GM19328 (cell line): Measurements from ENCODE around the gene SLC33A1.
"Not testable (repeated sequence)": the region's sequence is repeated elsewhere in the genome, so short reads cannot be mapped to it uniquely, and the experiment has no call there.

ENCODE experiments used
- ATAC-seq: cut with Tn5 transposase; IDR thresholded peaks from one replicate; pipeline ENCODE4 v1.9.1; 2021; ENCODE audit warnings: mild to moderate bottlenecking, moderate library complexity; ENCODE audit not compliant: unreplicated experiment

The SLC33A1 gene

DNA sequence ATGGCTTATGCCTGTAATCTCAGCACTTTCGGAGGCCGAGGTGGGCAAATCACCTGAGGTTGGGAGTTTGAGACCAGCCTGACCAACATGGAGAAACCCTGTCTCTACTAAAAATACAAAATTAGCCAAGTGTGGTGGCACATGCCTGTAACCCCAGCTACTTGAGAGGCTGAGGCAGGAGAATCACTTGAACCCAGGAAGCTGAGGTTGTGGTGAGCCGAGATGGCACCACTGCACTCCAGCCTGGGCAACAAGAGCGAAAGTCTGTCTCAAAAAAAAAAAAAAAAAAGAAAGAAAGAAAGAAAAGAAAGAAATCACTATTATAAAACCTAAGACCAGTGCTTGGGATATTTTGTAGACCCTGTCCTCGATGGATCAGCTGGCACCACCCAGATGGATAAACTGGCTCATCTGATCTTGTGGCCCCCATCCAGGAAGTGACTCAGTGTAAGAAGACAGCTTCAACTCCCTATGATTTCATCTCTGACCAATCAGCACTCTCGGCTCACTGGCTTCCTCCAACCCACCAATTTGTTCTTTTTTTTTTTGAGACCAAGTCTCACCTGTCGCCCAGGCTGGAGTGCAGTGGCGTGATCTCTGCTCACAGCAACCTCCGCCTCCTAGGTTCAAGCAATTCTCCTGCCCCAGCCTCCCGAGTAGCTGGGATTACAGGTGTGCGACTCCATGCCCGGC, 8.2 kb upstream of the SLC33A1 start:
- ATAC-seq = not testable (repeated sequence)

DNA sequence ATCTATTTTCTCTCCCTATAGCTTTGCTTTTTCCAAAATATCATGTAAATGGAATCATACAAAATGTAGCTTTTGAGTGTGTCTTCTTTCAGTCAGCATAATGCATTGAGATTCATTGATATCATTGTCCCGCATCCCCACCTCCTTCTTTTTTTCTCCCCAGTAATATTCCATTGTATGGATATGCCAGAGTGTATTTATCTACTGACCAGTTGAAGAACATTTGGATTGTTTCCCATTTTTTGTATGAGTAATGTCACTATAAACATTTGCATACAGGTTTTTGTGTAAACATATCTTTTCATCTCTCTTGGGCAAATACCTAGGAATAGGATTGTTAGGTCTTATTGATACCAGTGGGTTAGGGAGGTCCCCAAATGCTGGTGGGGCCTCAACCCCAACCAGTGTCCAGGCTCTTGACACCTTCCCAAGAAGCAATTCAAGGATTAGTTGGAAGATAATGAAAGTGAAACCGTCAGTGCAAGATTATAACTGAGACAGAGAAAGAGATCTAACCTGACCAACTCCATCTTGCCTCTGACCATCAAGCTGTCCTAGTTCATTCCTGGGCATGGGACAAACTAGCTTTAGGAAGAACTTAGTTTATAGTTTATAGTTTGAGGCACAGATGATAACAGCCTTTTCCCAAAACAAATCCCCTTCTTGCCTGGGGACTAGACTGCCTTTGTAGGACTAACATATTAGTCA, 7.4 kb upstream of the SLC33A1 start:
- ATAC-seq = no peak

DNA sequence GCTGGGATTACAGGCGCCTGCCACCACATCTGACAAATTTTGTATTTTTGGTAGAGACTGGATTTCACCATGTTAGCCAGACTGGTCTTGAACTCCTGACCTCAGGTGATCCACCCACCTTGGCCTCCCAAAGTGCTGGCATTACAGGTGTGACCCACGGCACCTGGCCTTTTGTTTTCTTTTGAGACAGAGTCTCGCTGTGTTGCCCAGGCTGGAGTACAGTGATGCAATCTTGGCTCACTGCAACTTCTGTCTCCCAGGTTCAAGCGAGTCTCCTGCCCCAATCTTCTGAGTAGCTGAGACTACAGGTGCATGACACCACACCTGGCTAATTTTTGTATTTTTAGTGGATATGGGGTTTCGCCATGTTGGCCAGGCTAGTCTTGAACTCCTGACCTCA, 6.2 kb upstream of the SLC33A1 start:
- not testable (repeated sequence) for ATAC-seq

DNA sequence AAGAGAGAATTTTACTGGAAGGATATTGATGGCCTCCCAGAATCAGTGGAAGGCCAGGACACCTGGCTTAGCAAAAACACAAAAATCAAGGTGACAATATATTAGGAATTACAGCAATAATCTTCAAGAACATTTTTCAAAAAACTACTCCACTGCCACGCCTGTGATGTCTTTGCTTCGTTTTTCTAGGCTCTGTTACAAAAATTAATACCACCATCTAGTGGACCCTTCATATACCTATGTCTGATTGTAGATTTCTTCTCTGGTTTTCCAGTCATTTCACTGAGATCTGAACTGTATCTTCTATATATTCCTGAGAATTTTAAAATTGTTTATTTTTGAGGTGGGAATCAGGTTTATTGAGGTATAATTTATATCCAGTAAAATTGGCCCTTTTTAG, 5.6 kb upstream of the SLC33A1 start:
- ATAC-seq = no peak

DNA sequence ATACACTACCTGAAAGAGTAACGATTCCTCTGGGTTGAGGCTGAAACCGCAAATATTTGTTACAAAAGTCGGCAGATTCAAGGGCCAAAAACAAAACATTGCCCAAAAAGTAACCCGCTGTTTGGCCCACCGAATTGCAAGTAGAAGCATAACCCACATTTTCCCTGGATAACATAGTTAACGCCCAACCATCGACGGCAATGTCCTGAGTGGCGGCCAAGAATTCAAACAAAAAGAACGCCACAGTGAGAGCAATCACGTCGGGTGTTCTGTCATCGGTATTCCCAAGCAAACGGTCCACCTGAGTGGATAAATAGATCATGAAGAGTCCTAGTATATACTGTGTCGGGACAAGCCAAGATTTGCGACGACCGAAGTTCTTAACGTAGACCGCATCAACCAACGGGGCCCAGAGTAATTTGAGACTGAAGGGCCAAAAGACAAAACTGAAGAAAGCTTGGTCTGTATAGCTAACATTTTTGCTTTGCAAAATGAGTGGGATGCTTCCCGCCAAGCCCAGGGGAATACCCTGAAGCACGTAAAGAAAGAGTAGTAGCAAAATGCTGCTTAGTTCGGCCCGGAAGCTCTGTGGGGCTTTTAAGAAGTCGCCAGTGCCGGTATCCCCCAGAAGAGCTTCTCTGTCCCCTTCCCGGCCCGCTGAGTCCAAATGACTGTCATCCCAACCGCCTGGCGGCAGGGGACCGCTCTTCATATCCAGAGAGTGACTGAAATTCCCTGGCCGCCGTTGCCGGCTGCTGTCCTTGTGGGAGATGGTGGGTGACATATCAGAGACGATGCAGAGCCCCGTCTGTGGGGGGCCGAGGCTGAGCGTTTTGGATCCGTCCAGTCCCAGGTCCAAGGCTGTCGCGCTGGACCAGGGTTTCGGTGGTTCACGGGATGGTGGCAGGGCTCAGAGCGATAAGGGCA, 750 bp downstream of the SLC33A1 start:
- ATAC-seq = peak; percentile 2

DNA sequence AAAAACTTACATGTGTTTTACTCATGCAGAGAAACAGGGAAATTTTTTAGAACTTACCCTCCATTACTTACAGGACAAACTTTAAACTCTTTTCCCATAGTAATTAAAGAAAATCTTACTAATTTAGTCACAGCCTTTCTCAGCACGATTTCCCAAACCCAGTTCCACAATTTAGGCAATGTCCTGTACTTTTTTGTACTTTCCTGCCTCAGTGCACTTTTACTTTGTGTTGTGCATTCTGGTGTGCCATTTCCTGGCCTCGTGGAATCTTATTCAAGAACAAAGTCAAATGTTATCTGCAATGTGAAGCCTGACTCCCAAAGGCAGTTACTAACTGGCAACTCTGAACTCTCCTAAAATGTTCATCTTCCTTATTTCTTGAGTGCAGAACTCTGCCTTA, 1.9 kb downstream of the SLC33A1 start:
- no peak for ATAC-seq

DNA sequence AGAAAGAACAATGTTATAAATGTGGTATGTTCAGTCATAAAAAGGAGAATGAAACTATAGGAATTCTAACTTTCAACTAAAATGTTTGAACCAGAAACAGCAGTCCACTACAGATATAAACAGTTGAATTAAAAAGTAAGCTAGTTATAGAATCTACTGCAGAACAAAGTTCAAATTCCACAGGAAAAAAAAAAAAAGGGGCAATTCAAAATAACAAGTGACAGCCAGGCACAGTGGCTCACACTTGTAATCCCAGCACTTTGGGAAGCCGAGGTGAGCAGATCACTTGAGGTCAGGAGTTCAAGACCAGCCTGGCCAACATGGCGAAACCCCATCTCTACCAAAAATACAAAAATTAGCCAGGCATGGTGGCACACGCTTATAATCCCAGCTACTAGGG, 4.8 kb downstream of the SLC33A1 start:
- not testable (repeated sequence) for ATAC-seq

DNA sequence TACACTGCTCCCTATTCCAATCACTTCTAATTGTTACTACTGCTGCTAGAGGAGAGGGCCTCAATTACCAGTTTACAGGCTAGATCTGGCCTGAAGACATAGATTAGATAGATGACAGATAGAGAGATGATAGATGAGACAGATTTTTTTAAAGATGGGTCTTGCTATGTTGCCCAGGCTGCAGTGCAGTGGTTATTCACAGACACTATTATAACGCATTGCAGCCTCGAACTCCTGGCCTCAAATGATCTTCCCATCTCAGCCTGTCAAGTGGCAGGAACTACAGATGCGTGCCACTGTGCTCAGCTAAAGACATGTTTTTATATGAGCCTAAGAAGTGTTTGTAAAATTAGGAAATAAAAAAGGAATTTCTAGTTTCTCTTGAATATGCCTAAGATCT, 6.2 kb downstream of the SLC33A1 start:
- no peak for ATAC-seq

DNA sequence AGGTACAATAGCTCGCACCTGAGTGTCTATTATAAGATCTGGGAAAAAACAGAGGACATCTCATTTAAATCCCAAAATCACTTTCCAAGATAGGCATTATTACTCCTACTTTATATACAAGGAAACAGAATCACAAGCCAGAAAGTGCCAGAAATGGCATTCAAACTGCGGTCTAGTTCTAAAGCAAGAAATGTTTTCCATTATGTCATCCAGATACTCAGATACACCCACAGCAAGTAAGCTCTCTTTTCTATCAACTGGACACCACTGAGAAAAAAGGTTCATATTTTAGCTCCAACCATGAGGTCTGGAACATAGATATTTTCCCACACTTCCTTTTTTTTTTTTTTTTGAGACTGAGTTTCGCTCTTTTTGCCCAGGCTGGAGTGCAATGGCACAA, 8.1 kb downstream of the SLC33A1 start:
- no peak for ATAC-seq

DNA sequence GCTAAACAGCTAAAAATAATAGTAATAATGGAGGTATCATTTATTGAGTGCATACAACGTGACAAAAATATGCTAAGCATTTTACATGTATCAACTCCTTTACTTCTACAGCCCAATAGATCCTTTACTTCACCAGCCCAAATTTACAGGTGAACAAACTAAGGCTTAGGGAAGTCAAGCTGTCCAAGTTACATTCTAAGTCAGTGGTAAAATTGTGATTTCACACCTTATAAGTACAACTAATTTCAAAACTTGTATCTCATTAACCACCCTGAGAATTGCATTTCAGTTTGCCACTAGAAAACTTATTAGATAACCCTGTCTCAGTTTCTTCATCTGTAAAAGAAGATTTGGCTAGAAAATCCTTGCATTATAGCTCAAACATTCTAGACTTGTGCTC, 10.7 kb downstream of the SLC33A1 start:
- no peak for ATAC-seq

DNA sequence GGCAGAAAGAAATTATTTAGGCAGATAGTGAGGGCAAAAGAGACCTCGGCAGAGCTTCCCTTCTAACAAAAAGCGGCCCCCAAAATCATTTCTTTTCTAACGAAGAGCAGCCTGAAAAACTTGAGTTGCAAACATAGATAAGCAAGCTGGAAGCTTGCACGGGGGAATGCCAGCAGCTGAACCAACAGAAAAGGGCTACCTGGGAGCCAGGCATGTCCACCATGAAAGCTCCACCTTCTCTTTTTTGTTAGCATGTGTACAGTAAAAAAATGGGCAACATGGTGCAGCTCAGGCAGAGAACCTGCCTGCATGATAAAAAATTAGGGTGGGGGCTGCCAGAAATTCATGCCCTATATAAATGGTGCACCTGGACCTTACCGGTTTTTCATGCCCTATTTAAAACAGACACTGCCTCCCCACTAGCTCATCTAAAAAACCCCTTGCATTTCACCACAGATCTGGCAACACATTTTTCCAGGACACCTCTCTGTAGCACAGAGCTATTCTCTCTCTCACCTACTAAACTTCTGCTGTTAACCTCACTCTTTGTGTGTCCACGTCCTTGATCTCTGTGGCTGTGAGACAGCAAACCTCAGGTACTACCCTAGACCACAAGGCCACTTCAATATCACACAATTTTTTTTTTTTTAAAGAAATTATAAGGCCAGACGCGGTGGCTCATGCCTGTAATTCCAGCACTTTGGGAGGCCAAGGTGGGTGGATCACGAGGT, 18.7 kb downstream of the SLC33A1 start:
- no peak for ATAC-seq

DNA sequence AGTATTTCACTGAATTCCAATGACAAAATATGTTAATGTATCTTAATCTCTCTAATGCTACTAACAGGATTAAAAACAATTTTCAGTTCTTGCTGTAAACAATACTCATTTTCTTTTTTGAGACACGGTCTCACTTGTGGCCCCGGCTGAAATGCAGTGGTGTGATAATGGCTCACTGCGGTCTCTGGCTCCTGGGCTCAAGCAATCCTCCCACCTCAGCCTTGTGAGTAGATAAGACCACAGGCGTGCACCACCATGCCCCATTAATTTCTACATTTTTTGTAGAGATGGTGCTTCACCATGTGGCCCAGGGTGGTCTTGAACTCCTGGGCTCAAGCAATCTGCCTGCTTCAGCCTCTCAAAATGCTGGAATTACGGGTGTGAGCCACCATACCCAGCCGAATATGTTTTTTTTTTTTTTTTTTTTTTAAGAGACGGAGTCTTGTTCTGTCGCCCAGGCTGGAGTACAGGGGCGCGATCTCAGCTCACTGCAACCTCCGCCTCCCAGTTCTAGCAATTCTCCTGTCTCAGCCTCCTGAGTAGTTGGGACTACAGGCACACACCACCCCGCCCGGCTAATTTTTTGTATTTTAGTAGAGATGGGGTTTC, 25.6 kb downstream of the SLC33A1 start:
- ATAC-seq = not testable (repeated sequence)

DNA sequence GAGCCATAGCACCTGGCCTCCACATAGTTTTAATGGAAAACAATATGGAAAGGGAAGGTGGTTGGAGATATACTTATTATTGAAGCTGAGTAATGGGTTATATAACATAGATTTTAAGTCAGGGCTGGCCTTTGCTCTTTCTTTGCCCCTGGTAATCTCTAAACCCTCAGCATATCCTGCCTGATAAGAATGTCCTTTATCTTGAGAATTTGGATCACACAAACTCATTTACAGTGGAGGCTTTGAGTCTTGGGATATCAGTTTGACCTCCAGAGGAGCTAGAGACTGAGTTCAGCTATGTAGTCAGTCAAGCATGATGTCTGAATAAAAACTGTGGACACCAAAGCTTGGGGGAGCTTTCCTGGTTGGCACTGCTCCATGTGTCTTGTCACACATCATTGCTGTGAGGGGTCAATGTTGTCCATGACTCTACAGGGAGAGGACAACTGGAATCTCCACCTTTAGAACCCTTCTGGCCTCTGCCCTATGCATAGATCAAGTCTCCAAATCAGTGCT, 39.1 kb downstream of the SLC33A1 start:
- no peak for ATAC-seq

DNA sequence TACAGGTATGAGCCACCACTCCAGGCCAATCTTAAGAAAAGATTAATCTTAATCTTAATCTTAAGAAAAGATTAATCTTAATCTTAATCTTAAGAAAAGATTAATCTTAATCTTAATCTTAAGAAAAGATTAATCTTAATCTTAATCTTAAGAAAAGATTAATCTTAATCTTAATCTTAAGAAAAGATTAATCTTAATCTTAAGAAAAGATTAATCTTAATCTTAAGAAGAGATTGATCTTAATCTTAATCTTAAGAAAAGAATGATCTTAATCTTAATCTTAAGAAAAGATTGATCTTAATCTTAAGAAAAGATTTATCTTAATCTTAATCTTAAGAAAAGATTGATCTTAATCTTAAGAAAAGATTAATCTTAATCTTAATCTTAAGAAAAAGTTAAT, 41.0 kb downstream of the SLC33A1 start:
- not testable (repeated sequence) for ATAC-seq

DNA sequence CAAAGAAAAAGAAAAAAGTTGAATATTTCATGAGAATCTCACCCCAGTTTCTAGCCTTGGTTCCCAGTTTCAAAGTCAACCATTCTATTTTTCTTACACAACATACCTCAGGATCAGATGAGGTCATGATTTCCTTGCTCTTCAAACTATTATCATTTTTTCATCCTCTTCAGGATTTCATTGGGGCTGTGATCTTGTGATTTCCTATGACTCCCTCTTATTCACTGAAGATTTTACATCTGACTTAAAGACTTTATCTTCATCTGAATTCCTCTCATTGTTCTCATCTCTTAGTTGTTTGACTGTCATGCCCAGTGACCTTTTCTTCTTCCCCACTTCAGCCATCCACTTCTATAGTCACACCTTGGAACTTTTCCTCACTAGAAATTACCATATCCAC, 45.0 kb downstream of the SLC33A1 start:
- no peak for ATAC-seq

DNA sequence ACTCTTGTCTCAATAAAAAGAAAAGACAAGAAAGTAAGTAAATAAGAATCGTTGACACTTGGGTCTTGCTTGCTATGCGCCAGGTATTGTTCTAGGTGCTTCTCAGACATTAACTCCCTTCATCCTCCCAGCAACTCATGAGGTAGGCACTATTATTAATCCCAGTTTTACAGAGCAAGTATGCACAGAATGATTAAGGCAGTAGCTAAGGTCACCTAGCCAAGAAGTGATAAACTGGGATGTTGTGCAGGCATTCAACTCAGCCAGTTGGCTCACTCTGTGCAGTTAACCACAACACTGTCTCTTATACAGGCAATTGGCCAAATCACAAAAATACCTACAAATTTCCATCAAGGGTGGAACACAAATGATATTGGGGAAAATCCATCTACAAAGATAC, 46.4 kb downstream of the SLC33A1 start:
- ATAC-seq = no peak

DNA sequence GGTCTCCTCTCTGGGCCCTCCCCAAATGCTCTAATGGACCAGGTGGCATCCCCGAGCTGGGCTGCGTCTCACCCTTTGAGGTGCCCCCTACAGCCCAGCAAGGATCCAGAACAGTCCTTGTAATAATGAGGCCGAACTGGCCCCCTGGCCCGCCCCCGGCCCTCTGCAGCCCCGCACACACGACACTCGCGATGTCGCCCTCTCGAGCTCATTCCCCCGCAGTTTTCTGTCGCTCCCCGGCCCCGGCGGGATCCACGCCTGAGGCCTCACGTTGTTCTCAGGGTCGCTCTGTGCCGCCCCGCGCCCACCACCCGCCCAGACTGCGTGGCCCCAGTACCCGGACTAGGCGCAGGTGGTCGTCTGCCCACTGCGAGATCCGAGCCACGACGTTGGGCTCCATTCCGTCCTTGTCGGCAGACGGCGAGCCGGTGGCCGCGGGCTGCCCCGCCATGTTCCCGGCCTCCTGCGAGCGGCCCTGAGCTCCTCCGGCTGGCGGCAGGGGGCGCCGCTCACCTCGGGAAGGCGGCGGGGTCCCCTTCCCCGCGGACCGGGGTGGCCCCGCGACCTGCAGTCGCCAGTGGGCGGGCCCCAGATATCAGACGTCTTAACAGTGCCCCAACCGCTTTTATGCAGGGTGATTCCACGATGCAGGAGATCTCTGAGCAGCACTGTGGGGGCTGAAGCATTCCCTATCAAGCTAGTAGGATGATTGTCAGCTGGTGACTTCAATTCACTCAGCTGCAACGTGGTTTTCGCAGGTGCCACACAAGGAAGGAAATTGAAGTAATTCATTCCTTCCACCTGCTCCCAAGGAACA, 48.2 kb downstream of the SLC33A1 start, which contains the start of gene C3orf33:
Gene C3orf33 (minus strand): TSS at position 477 of the 817 bp plus-strand sequence. CDS start 26 bp downstream, at position 451.
- peak; percentile 94 for ATAC-seq

DNA sequence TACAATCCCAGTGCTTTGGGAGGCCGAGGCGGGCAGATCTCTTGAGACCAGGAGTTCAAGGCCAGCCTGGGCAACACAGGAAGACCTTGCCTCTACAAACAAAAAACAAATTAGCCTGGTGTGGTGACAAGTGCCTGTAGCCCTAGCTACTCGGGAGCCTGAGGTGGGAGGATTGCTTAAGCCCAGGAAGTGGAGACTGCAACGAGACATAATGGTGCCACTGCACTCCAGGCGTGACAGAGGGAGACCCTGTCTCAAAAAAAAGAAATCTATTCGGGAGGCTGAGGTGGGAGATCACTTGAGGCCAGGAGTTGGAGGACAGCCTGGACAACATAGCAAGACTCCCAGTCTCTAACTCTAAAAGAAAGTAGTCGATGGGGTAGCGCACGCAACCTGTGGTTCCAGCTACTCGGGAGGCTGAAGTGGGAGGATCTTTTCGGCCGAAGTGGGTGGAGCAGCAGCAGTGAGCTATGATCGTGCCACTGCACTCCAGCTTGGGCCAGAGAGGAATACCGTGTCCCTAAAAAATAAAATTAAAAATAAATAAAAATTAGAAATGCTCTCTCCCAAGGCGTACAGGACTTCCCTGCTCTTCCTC, 48.9 kb downstream of the SLC33A1 start:
- ATAC-seq = peak; percentile 32

DNA sequence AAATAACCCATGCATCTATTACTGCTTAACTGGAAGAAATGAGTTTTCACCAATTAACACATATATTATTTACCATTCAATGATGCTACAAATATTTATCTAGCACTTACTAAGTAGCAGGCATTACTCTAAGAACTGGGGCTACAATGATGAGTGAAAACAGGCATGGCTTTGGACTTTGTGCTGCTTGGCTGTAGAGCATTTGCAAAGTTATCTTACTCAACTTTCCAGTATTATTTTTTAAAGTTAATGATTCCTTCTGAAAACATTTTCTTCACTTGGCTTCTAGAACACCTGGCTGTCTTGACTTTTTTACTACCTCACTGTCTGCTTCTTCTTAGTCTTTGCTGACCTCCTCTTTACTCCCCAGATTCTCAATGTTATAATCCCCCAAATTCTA, 49.9 kb downstream of the SLC33A1 start:
- ATAC-seq = no peak
